Measurements from ENCODE around the gene WWOX.

- TF ChIP-seq, protein P1, sequence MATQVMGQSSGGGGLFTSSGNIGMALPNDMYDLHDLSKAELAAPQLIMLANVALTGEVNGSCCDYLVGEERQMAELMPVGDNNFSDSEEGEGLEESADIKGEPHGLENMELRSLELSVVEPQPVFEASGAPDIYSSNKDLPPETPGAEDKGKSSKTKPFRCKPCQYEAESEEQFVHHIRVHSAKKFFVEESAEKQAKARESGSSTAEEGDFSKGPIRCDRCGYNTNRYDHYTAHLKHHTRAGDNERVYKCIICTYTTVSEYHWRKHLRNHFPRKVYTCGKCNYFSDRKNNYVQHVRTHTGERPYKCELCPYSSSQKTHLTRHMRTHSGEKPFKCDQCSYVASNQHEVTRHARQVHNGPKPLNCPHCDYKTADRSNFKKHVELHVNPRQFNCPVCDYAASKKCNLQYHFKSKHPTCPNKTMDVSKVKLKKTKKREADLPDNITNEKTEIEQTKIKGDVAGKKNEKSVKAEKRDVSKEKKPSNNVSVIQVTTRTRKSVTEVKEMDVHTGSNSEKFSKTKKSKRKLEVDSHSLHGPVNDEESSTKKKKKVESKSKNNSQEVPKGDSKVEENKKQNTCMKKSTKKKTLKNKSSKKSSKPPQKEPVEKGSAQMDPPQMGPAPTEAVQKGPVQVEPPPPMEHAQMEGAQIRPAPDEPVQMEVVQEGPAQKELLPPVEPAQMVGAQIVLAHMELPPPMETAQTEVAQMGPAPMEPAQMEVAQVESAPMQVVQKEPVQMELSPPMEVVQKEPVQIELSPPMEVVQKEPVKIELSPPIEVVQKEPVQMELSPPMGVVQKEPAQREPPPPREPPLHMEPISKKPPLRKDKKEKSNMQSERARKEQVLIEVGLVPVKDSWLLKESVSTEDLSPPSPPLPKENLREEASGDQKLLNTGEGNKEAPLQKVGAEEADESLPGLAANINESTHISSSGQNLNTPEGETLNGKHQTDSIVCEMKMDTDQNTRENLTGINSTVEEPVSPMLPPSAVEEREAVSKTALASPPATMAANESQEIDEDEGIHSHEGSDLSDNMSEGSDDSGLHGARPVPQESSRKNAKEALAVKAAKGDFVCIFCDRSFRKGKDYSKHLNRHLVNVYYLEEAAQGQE (IDR thresholded peaks at IDR 0.05; ENCODE audit: borderline replicate concordance) = no peak
- TF ChIP-seq POLR2AphosphoS5 (IDR thresholded peaks at IDR 0.05) = no peak
- no peak for TF ChIP-seq CTCF (IDR thresholded peaks at IDR 0.05; ENCODE audit: poor library complexity, severe bottlenecking)
- TF ChIP-seq TAF1 (IDR thresholded peaks at IDR 0.05; ENCODE audit: low read depth) = no peak
- TF ChIP-seq EZH2 (IDR thresholded peaks at IDR 0.05; ENCODE audit: borderline replicate concordance, insufficient read depth, low read length, poor library complexity, severe bottlenecking) = no peak
- no peak for TF ChIP-seq EP300 (conservative IDR thresholded peaks at IDR 0.05; ENCODE audit: poor library complexity, severe bottlenecking)
- no peak for TF ChIP-seq MXI1 (conservative IDR thresholded peaks at IDR 0.05; ENCODE audit: poor library complexity, severe bottlenecking)
Measured at GRCh38 chr16:78348068-78348467, 248.6 kb downstream of the WWOX start.

Measured in neural cell (in vitro differentiated cells).